ENCODE data around the gene DKK2.
"Not testable (repeated sequence)": the region's sequence is repeated elsewhere in the genome, so short reads cannot be mapped to it uniquely, and the experiment has no call there.

DKK2 gene

GRCh38 chr4:106909486-106910188 is 126.5 kb downstream of the DKK2 start:
- no peak for DNase-seq

DNA sequence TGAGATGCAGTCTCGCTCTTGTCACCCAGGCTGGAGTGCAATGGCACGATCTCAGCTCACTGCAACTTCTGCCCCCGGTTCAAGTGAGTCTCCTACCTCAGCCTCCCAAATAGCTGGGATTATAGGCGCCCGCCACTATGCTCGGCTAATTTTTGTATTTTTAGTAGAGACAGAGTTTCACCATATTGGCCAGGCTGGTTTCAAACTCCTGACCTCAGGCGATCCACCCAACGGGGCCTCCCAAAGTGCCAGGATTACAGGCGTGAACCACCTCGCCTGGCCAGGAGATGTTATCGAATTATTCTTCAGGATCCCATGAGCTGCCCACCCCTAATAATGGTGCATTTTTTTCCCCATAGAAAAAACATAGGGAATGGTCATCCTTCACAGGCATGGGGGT is 128.1 kb downstream of the DKK2 start:
- not testable (repeated sequence) for DNase-seq

DNA sequence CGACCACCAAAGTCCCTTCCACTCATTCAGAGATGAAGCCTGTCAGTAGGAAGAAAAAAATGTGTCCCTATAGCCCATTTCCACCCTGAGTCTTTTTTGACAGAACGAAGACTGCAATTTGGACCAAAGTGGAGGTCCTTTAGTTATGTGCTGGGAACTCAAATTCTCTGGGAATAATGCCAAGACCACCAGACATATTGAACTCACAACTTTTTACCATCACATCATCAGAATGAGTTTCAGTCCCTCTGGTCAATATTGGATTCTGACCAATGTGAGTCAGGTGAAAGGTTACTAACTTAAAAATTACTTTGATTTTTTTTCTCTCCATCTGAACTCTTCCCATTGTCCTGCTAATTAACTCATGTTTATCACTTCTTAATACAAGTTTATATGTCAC is 128.9 kb downstream of the DKK2 start:
- no peak for DNase-seq

DNA sequence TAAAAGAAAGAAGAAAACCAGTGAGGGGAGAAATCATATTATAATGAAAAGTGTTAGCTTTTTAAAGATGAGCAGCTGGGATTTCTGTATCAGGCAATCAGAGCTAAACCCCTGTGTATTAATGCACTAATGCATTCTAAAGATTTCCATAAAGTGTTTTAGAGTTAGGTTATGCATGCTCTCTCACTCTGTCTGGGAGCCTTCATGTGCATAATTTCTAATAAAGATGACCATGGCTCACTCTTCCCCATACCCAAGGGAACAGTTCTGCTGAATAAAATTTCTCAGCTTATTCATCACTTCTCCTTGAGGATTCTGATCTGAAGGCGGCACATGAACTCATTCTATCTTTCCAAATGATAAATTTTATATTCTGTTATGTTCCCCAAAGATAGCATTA is 129.4 kb downstream of the DKK2 start:
- DNase-seq: no peak

- DNase-seq: peak; percentile 69
Measured at GRCh38 chr4:106898621-106899230, 137.4 kb downstream of the DKK2 start.

DNA sequence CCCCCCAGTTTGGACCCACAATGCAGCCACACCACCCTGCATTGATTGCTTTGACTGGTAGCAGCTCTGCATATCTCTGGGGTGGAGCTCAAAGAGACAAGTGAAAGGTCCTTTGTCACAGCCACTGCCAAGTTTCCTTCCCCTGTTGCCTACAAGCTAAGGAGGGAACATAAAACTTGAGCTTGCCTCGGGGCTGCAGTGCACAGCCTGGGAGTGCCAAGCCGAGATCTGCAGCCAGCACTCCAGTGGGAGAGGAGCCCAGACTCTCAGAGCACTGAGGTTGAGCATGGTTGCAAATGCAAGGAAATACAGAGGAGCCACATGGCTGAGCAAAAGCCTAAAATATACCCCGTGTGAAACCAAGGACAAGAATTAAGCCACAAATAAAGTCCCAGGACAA is 142.2 kb downstream of the DKK2 start:
- DNase-seq: no peak

DNA sequence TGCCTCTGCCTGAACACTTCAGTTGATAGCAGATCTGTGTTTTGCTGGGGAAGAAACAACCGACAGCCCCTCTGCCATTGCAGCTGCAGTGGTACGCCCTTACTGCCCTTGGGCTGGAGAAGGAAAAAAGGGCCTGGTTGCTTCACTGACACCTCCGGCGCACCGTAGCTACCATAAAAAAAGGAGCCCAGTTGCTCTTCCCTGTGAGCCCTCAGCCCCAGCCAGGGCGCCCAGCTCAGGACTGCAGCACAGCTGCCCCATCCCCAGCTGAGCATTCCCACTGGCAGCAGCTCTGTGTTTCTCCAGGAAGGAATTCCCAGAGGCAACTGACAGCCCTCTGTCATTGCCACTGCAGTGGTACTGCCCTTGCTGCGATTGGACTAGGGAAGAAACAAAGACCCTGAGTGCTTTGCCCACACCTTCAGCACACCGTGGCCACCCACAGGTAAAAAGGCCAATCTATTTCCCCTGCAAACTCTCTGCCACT is 142.7 kb downstream of the DKK2 start:
- DNase-seq: no peak

DNA sequence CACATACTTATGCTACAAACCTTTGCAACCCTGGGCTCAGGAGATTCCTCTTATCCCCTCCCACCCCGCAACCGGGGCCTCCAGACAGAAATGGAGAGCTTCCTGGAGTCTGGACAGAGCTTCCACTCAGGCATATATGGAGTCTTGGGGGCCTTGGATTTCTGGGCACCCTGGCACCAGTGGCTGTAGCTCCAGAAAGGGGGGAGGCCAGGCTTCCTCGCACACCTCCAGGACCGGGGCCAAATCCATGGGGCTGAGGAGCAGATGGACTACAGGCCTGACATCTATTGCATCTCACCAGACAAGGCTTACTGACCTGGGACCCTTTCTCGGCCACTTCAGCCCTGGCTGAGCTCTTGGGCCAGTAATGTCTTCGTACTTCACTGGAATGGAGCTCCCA is 143.3 kb downstream of the DKK2 start:
- no peak for DNase-seq

DNA sequence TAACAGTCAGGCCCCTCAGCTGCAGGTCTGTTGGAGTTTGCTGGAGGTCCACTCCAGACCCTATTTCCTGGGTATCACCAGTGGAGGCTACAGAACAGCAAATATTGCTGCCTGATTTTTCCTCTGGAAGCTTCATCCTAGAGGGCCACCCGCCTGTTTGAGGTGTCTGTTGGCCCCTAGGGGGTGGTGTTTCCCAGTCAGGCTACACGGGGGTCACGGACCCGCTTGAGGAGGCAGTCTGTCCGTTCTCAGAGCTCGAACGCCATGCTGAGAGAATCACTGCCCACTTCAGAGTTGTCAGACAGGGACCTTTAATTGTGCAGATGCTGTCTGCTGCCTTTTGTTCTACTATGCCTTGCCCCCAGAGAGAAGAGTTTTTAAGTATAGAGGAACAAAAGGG is 160.8 kb downstream of the DKK2 start:
- DNase-seq: no peak
